ENCODE measurements around the gene GTPBP6.

GRCh38 chrX:334331-334891 lies 15.8 kb upstream of the GTPBP6 start:
- TF ChIP-seq STAT1 (IDR thresholded peaks at IDR 0.05; ENCODE audit: unreplicated experiment) (no peak), JUNB (IDR thresholded peaks at IDR 0.05; ENCODE audit: unreplicated experiment) (no peak), EZH2phosphoT487 (IDR thresholded peaks at IDR 0.05; ENCODE audit: unreplicated experiment) (no peak), CTCF (conservative IDR thresholded peaks at IDR 0.05; ENCODE audit: low read depth in 2 of 2) (no peak), POLR2AphosphoS5 (IDR thresholded peaks at IDR 0.05; ENCODE audit: low read depth) (no peak), EZH2 (IDR thresholded peaks at IDR 0.05; ENCODE audit: low read depth, unreplicated experiment) (no peak)
